Prostate gland (tissue), 1 donor: ENCODE data around the gene PRDM16.

Experiments used
- POLR2A ChIP-seq: fragments of 450-650 bp; IDR thresholded peaks from one replicate; pipeline ENCODE4 v1.6.1; 2016; ENCODE audit warnings: antibody characterized with exemption, mild to moderate bottlenecking
- POLR2AphosphoS5 ChIP-seq: sonication (generic); formaldehyde crosslinking; IDR thresholded peaks from one replicate; pipeline ENCODE4 v1.6.1; 2017; ENCODE audit warnings: antibody characterized with exemption

- TF ChIP-seq POLR2A: no peak
- no peak for TF ChIP-seq POLR2AphosphoS5
Measured at GRCh38 chr1:3234281-3234680, 165.3 kb downstream of the PRDM16 start.
